GM21737 (cell line): ENCODE data around the gene VARS1.
"Not testable (repeated sequence)": the region's sequence is repeated elsewhere in the genome, so short reads cannot be mapped to it uniquely, and the experiment has no call there.

Source experiments
- ATAC-seq: cut with Tn5 transposase; IDR thresholded peaks from one replicate; pipeline ENCODE4 v1.9.1; 2021; ENCODE audit warnings: mild to moderate bottlenecking, moderate library complexity; ENCODE audit not compliant: unreplicated experiment

VARS1 gene

GRCh38 chr6:31794866-31795615, 511 bp downstream of the VARS1 start:
- ATAC-seq, result no peak

- ATAC-seq, result no peak
Observed at GRCh38 chr6:31794294-31794865, 1.2 kb downstream of the VARS1 start.

- ATAC-seq, result not testable (repeated sequence)
Observed at GRCh38 chr6:31793927-31794245, 1.7 kb downstream of the VARS1 start.

- ATAC-seq, result no peak
Observed at GRCh38 chr6:31792761-31793171, 2.8 kb downstream of the VARS1 start.

GRCh38 chr6:31792090-31792374, 3.5 kb downstream of the VARS1 start:
- no peak for ATAC-seq

- ATAC-seq, result no peak
Observed at GRCh38 chr6:31791324-31792089, 4.0 kb downstream of the VARS1 start.

- no peak for ATAC-seq
Observed at GRCh38 chr6:31785475-31785874, 10.1 kb downstream of the VARS1 start.

- no peak for ATAC-seq
Observed at GRCh38 chr6:31784098-31784925, 11.2 kb downstream of the VARS1 start.

GRCh38 chr6:31782126-31782855, 13.3 kb downstream of the VARS1 start:
- no peak for ATAC-seq

GRCh38 chr6:31781244-31782125, 14.1 kb downstream of the VARS1 start:
- ATAC-seq, result no peak

GRCh38 chr6:31780507-31781243, 14.9 kb downstream of the VARS1 start:
- no peak for ATAC-seq

GRCh38 chr6:31779908-31780307, 15.6 kb downstream of the VARS1 start:
- ATAC-seq, result no peak

GRCh38 chr6:31778999-31779885, 16.3 kb downstream of the VARS1 start:
- no peak for ATAC-seq

- no peak for ATAC-seq
Observed at GRCh38 chr6:31778193-31778592, 17.4 kb downstream of the VARS1 start.

- ATAC-seq, result no peak
Observed at GRCh38 chr6:31777667-31778050, 17.9 kb downstream of the VARS1 start.

GRCh38 chr6:31776989-31777666, 18.4 kb downstream of the VARS1 start, which contains the start of gene VWA7:
Gene VWA7, minus strand, starts transcription at chr6:31777328. Its CDS starts 549 bp downstream, at chr6:31776779.
- ATAC-seq, result peak; percentile 65

- ATAC-seq, result no peak
Observed at GRCh38 chr6:31776485-31776988, 19.0 kb downstream of the VARS1 start.
